GM06990 (cell line): Measurements from ENCODE around the gene ATP13A1.
"Not testable (repeated sequence)": the region's sequence is repeated elsewhere in the genome, so short reads cannot be mapped to it uniquely, and the experiment has no call there.

Source experiments
- DNase-seq: peaks from one replicate; pipeline ENCODE4 v3.0.0-alpha.2; 2011; ENCODE audit not compliant: insufficient read length; ENCODE audit errors: extremely low read depth
- H3K27me3 ChIP-seq: replicated peaks from 2 replicates; pipeline ENCODE4 v1.6.0; 2011; ENCODE audit warnings: low read length; ENCODE audit not compliant: control insufficient read depth, insufficient read depth
- H3K36me3 ChIP-seq: 2 replicates; pipeline ENCODE4 v1.5.1; 2011; ENCODE audit warnings: low read length; ENCODE audit not compliant: control insufficient read depth, insufficient read depth
- H3K4me3 ChIP-seq: replicated peaks from 2 replicates; pipeline ENCODE4 v1.5.1; 2011; ENCODE audit warnings: low read depth, mild to moderate bottlenecking, control low read depth, low read length
- TF ChIP-seq, protein P1 (sequence below): IDR thresholded peaks from 2 replicates; pipeline ENCODE4 v1.5.1; 2011; ENCODE audit warnings: low read length, control low read depth, mild to moderate bottlenecking, inconsistent platforms; ENCODE audit not compliant: insufficient read depth, poor library complexity, severe bottlenecking

ATP13A1 gene

DNA sequence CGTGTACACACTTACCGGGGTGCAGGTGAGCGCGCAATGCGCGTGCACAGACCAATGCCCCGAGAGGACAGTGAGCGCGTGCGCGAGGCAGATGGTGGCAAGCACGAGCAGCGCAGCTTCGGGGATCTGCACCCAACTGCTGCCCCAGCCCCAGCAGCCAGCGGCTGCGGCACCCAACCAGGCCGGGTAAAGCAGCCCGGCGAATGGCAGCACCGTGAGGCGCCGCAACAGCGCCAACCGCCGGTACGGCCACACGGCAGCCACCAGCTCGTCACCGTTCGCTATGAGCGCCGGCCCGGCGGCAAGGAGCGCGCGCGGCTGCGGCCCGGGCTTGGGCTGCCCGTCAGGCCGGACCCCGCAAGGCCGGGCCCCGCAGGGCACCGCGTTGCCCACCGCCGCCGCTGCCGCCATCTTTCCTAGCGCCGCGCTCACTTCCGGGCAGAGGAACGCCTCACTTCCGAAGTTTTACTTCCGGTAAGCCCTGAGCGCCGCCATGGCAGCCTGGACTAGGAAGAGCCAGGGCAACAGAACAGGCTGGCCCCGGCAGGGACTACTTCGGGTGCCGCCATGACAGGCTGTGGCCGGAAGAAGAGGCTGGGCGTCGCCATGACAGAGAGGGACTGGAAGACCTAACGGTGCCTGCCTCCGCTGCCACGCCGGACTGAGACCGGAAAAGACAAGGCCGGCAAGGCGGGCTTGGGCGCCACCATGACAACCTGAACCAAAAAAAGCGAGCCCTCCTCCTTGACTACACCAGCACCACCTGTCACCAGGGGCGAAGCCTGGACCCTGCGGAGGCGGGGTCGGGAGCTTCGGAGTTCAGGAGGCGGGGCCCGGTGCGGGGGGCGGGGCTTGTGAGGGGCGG is at the start of gene ATP13A1:
TSS of gene ATP13A1 (minus strand) at position 421 of the 865 bp plus-strand sequence. CDS start at position 411, 10 bp downstream.
- peak within 1 kb of the TSS; percentile 96 for H3K4me3 ChIP-seq

DNA sequence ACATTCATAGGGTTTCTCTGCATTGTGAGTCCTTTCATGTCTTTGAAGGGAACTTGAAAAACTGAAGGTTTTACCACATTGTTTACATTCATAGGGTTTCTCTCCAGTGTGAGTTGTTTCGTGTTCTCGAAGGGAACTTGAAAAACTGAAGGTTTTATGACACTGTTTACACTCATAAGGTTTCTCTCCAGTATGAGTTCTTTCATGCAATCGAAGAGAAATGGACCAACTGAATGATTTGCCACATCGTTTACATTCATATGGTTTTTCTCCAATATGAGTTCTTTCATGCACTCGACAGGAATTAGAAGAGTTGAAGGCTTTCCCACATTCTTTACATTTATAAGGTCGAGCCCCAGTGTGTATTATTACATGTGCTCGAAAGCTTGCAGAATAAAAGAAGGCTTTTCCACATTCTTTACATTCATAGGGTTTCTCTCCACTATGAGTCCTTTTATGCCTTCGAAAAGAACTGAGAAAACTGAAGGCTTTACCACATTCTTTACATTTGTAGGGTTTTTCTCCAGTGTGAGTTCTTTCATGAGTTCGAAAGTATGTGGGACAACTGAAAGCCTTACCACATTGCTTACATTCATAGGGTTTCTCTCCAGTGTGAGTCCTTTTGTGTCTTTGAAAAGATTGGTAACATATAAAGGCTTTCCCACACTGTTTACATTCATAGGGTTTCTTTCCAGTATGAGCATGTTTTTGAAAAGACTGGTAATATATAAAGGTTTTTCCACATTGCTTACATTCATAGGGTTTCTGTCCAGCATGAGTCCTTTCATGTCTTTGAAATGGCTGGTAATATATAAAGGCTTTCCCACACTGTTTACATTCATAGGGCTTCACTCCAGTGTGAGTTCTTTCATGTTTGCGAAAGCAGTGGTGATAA is 48.7 kb upstream of the ATP13A1 start:
- DNase-seq: no peak
- no peaks in the 10 kb centered on the region for H3K27me3 ChIP-seq
- TF ChIP-seq, protein P1, sequence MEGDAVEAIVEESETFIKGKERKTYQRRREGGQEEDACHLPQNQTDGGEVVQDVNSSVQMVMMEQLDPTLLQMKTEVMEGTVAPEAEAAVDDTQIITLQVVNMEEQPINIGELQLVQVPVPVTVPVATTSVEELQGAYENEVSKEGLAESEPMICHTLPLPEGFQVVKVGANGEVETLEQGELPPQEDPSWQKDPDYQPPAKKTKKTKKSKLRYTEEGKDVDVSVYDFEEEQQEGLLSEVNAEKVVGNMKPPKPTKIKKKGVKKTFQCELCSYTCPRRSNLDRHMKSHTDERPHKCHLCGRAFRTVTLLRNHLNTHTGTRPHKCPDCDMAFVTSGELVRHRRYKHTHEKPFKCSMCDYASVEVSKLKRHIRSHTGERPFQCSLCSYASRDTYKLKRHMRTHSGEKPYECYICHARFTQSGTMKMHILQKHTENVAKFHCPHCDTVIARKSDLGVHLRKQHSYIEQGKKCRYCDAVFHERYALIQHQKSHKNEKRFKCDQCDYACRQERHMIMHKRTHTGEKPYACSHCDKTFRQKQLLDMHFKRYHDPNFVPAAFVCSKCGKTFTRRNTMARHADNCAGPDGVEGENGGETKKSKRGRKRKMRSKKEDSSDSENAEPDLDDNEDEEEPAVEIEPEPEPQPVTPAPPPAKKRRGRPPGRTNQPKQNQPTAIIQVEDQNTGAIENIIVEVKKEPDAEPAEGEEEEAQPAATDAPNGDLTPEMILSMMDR: no peak
- H3K36me3 ChIP-seq: peaks cover 11% of the 10 kb centered on the region
- H3K4me3 ChIP-seq: no peak overlapping the region

More for the DNA sequence above, at the start of gene ATP13A1:
- H3K36me3 ChIP-seq: peaks cover 13% of the 10 kb centered on the region
- TF ChIP-seq, protein P1: no peak
- DNase-seq: peak; percentile 96
- no peaks in the 10 kb centered on the region for H3K27me3 ChIP-seq

DNA sequence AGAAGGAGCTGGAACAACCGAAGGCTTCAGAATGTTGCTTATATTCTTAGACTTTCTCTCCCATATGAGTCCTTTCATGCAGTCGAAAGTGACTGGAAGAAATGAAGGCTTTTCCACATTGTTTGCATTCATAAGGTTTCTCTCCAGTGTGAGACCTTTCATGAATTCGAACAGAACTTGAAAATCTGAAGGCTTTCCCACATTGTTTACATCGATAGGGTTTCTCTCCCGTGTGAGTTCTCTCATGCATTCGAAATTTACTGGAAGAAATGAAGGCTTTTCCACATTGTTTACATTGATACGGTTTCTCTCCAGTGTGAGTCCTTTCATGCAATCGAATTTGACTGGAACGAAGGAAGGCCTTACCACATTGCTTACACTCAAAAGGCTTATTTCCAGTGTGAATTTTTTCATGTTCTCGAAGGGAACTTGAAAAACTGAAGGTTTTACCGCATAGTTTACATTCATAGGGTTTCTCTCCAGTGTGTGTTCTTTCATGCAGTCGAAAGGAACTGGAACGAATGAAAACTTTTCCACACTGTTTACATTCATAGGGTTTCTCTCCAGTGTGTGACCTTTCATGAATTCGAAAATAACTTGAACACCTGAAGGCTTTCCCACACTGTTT is 47.9 kb upstream of the ATP13A1 start:
- Histone ChIP-seq H3K4me3 (no peak overlapping the region), H3K27me3 (no peaks in the 10 kb centered on the region), H3K36me3 (peaks cover 11% of the 10 kb centered on the region)
- TF ChIP-seq, protein P1: no peak
- no peak for DNase-seq

DNA sequence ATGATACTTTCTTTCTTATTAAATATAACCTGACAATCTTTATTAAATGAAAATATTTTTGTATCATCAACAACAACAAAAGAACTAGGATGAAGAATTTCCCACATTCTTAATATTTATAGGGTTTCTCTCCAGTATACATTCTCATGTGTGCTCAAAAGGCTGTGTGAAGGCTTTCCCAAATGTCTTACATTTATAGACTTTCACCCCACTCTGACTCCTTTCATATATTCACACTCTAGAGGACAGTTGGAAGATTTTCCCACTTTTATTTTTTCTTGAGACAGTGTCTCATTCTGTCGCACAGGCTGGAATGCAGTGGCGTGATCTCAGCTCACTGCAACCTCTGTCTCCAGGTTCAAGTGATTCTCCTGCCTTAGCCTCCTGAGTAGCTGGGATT is 47.0 kb upstream of the ATP13A1 start:
- DNase-seq: no peak
- TF ChIP-seq, protein P1: no peak
- no peaks in the 10 kb centered on the region for H3K27me3 ChIP-seq
- peaks cover 11% of the 10 kb centered on the region for H3K36me3 ChIP-seq
- H3K4me3 ChIP-seq: no peak overlapping the region

DNA sequence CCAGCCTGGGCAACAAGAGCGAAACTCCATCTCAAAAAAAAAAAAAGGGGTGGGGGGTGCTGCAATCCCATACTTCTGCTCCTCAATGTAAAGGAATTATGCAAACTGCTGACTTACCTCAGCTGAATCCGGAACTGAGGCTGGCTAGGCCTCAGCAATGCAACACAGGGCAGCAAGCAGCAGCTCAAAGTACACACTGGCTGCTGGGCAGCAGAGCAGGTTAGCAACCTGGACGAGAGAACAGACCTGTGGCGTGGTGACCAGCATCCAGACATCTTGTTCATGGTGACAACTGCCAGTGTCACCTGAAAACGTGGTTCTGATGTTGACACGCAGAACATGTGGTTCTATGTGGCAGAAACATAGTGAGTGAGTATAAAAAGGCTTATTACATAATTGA is 41.4 kb upstream of the ATP13A1 start:
- DNase-seq: no peak
- no peaks in the 10 kb centered on the region for H3K27me3 ChIP-seq
- no peak overlapping the region for H3K4me3 ChIP-seq
- H3K36me3 ChIP-seq: no peaks in the 10 kb centered on the region
- TF ChIP-seq, protein P1: no peak

DNA sequence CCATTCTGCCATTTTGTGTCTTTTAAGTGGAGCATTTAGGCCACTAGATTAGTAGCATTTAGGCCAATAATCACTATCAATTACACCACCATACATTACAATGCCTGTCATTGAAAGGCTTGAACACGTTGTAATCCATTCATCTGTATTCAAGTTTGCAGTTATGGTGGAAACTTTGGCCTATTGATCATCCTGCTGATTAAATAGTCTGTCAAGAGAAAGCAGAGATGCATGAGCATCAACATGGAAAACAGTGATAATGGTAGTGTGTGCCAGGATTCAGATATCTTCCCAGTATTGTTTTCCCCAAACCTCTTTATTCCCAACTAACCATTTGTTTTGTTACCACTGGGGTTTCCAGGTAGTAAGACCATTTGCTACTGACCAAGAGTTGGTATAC is 37.0 kb upstream of the ATP13A1 start:
- not testable (repeated sequence) for H3K36me3 ChIP-seq, DNase-seq, H3K27me3 ChIP-seq, H3K4me3 ChIP-seq
